Measurements from ENCODE around the gene MTUS2.
"Not testable (repeated sequence)": the region's sequence is repeated elsewhere in the genome, so short reads cannot be mapped to it uniquely, and the experiment has no call there.

The MTUS2 gene

DNA sequence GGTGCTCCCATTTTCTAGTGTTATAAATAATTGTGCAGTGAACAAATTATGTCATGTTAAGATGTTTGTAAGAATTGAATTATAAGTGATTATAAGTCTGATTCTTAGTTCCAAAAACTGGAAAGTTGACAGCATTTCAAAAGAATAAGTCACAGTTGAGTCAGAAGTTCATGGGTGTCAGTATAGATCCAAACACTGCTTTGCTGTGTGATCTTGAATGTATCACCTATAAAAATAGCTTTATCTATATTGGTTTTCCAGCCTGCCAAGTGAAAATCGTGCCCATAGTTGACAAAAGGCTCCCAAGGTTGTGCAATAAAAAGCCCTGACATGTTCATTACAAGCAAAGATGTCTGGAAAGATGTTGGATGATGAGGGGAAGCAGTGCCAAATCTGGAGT, 336.0 kb downstream of the MTUS2 start:
- in situ Hi-C loops (cut with HindIII; ENCODE audit: low sequenced_read_pairs): no loop called here

DNA sequence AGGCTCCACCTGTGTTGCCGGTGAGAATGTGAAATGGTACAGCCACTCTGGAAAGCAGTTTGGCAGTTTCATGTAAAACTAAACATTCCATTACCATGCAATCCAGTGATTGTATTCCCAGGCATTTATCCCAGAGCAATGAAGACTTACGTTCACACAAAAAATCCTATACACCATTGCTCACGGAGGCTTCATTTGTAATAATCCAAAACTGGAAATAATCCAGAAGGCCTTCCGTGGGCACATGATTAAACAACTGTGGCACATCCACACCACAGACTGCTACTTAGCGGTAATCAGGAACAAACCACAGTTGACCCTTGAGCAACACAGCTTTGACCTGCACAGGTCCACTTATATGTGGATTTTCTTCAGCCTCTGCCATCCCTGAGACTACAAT, 339.7 kb downstream of the MTUS2 start:
- in situ Hi-C loops (cut with HindIII; ENCODE audit: low sequenced_read_pairs): no loop called here

DNA sequence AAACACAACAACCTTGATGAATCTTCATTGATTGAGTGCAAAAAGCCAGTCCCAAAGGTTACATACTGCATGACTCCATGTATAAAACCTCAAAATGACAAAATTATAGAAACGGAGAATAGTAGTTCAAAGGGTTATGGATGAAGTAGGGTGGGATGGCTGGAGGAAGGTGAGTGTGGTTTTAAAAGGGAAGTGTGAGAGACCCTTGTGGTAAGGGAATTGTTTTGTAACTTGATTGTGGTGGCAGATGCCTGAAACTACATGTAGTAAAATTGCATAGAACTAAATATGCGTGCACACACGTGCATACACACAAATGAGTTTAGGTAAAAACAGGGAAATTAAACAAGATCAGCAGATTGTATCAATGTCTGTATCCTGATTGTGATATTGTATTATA, 340.7 kb downstream of the MTUS2 start:
- in situ Hi-C loops (cut with HindIII; ENCODE audit: low sequenced_read_pairs): no loop called here

DNA sequence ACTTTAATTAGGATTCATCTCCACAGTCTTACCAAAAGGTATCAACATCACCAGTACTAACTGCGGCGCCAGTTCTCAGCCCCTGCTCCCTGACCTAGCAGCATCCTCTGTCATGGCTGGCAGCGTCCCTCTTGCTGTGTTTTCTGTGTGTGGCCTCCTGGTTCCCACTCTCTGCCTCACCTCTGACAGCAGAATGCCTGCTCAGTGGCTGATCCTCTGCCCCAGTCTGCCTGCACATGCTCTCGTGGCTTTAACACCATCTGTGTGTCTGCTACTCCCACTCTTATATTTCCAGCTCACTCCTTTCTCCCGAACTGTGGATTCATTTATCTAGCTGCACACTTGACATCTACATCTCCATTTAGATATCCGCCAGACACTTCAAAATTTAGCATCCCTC, 341.5 kb downstream of the MTUS2 start:
- in situ Hi-C loops (cut with HindIII; ENCODE audit: low sequenced_read_pairs): no loop called here

DNA sequence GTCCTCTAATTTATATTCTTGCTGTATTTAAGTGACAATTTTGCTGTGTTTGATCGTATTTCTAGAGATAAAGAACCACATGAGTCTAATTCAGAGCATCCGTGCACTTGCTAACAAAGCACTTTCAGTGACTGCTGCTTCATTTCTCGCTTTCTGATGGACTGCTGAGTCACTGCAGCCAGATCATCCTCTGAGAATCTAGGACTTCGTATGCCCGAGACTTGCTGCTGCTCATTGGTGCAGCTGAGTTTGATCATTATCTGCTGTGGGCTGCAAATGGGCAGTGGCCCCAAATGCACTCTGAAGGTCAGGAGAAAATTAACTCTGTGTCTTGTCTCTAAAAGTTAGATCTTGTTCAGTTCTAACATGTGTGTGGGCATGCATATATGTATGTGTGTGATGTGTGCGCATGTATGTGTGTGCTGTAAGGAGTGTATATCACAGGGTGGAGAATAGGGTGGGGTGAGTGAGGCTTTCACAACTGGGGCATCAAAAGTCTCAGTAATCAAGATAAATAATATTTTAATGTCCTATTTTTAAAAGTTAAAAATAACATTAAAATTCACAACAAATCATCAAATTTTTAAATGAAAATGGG, 342.6 kb downstream of the MTUS2 start:
- in situ Hi-C loops (cut with HindIII; ENCODE audit: low sequenced_read_pairs): no loop called here

GRCh38 chr13:29164116-29164515, 344.0 kb downstream of the MTUS2 start:
- in situ Hi-C loops (cut with HindIII; ENCODE audit: low sequenced_read_pairs): no loop called here

GRCh38 chr13:29165216-29165615, 345.1 kb downstream of the MTUS2 start:
- in situ Hi-C loops (cut with HindIII; ENCODE audit: low sequenced_read_pairs): no loop called here

GRCh38 chr13:29165840-29166239, 345.7 kb downstream of the MTUS2 start:
- in situ Hi-C loops (cut with HindIII; ENCODE audit: low sequenced_read_pairs): no loop called here

DNA sequence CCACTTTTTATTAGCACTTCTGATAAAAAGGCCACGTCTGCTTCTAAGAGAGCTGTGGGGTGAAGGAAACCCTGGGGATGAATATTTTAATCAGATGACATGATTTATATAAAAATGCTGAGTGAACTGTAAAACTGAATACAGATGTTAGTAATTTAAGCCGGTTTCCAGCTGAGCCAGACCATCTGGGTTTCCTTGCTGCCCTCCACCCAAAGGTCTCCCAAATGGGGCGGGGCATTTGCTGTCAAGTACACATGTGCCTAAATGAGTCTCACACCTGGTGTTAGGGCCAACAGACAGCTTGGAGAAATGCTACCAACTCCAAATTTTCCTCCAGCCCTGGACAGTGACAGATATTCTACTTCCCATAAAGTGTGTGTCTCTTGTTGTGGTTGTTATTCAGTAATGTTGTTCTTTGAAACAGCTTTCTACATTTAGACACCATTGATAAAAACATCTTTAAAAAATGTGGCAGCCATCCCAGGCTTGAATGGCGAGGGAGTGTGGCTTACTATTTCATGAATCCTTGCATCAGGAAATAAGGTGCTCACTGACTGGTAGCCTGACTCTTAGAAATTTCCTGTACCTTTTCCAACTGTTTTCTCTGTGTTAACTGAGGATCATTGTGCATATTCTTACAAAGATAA, 350.4 kb downstream of the MTUS2 start:
- in situ Hi-C loops (cut with HindIII; ENCODE audit: low sequenced_read_pairs): no loop called here

DNA sequence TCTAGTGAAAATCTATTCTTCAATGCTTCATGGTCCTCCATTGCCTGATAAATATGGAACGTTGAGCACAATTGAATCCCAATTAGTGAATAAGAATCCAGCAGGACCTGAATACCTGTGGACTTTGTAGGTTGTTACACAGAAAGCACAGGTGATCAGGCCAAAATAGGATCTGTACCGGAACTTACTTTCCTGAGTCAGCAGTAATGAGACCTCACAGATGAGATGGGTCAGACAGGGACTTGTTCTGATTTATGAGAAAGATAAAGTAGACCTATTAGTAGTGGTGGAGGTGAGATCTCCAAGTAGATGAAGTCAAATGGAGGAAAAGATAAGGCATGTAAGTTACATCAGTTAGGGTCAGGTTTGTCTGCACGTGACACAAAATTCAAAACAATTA, 351.1 kb downstream of the MTUS2 start:
- in situ Hi-C loops (cut with HindIII; ENCODE audit: low sequenced_read_pairs): no loop called here

- in situ Hi-C loops (cut with HindIII; ENCODE audit: low sequenced_read_pairs): no loop called here
These were observed 354.0 kb downstream of the MTUS2 start for GRCh38 chr13:29174093-29174492.

GRCh38 chr13:29175250-29175873, 355.2 kb downstream of the MTUS2 start:
- in situ Hi-C loops (cut with HindIII; ENCODE audit: low sequenced_read_pairs): no loop called here

DNA sequence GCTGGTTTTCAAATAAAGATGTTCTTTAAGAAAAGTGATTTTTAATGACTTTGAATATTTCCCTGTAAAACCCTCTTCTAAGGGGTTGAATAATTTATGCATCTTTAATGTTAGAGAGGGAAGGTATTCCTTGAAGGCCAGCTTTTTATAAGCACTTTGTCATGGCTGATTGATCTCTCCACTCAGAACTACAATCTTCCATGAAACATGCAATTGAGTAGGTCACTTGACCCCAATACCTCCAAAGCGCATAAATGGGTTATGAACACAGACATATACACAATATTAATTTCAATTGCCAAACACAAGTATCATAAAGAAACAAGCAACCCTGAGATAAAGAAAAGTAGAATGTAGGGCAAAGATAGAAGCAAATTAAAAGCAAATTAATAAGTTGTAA, 359.9 kb downstream of the MTUS2 start:
- in situ Hi-C loops (cut with HindIII; ENCODE audit: low sequenced_read_pairs): no loop called here

- in situ Hi-C loops (cut with HindIII; ENCODE audit: low sequenced_read_pairs): no loop called here
These were observed 362.1 kb downstream of the MTUS2 start for GRCh38 chr13:29182216-29182615.

GRCh38 chr13:29185926-29186325, 365.8 kb downstream of the MTUS2 start:
- in situ Hi-C loops (cut with HindIII; ENCODE audit: low sequenced_read_pairs): no loop called here

DNA sequence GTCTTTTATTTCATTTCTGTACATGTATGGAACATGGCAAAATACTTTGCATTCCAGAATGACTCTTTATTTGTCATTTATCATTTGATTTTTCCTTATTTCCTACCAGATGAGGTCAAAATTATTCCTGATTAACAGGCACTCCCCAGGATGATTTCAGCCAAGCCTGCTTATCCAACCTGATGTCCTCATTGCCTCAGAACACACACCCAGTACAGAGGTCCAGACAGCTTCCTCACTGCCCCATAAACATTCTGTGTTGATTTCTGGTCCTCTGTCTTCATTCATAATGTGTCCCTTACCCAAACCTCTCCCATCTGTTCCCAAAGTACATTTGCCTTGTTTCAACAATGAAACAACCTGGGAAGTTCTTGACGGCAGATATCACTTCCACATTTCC, 367.4 kb downstream of the MTUS2 start:
- in situ Hi-C loops (cut with HindIII; ENCODE audit: low sequenced_read_pairs): no loop called here

DNA sequence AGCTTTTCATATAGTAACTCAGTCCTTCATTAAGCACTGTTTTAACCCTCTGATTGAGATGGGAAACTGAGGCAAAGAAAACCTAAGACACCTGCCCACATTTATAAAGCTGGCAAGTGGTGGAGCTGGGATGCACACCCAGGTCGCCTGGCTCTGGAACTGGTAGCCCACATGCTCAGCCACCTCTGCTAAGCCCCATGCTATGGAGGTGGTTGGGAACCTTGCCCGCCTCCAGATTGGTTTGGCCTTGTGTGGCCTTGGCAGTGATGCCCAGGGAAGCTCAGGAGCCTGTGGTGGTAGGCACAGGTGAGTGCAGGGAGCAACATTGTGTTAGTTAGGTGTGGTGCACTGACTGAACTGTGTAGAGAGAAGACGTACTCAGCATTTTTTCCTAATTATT, 370.2 kb downstream of the MTUS2 start:
- in situ Hi-C loops (cut with HindIII; ENCODE audit: low sequenced_read_pairs): no loop called here

DNA sequence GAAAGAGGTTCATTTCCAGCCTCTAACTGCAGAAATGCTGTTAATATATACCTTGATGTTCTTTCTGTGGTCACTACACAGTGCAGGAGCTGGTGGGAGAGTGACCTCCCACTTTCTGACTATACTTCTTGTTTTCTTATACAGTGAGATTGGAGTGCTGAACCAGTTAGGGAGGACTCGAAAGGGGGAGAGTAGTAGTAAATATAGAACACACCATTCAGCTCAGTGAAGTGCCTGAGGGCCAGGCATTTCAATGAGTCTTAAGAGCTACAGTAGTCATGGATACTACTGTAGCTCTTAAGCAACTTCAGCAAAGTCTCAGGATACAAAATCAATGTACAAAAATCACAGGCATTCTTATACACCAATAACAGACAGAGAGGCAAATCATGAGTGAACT, 372.9 kb downstream of the MTUS2 start:
- in situ Hi-C loops (cut with HindIII; ENCODE audit: low sequenced_read_pairs): no loop called here

GRCh38 chr13:29195456-29195855, 375.3 kb downstream of the MTUS2 start:
- in situ Hi-C loops (cut with HindIII; ENCODE audit: low sequenced_read_pairs): no loop called here

- in situ Hi-C loops (cut with HindIII; ENCODE audit: low sequenced_read_pairs): no loop called here
These were observed 376.4 kb downstream of the MTUS2 start for GRCh38 chr13:29196409-29197074.

- in situ Hi-C loops (cut with HindIII; ENCODE audit: low sequenced_read_pairs): not testable (repeated sequence)
These were observed 382.6 kb downstream of the MTUS2 start for GRCh38 chr13:29202753-29203152.

DNA sequence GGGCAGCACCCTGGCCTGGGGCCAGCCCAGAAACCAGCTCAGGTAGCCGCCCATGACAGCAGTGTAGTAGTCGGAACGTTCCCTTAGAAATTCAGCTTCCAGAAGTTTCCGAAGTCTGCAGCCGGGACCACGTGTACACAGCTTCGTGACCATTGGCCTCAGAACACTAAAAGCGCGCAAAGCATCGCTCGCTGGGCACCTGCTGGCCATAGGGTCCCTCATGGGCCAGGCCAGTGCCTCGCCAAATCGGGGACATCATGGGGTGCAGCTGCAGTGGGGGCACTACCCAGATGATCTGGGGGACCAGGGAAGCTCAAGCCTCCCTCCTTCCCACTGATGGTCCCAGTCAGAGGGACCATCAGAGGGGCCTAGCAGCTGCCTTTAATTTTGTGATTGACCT, 384.5 kb downstream of the MTUS2 start:
- in situ Hi-C loops (cut with HindIII; ENCODE audit: low sequenced_read_pairs): no loop called here

Data from DLD1 (cell line).